ENCODE data around the gene TAF1B. TPM values are rescaled to one million over a fixed set of nuclear protein-coding genes. Genes with fewer than 3 reads are reported as not detected.
A peak's percentile ranks its signal among the peaks of the same experiment; 100 is the strongest.

The TAF1B gene
- total RNA-seq, 1 donor from 2014 or later = 44.3 TPM

DNA sequence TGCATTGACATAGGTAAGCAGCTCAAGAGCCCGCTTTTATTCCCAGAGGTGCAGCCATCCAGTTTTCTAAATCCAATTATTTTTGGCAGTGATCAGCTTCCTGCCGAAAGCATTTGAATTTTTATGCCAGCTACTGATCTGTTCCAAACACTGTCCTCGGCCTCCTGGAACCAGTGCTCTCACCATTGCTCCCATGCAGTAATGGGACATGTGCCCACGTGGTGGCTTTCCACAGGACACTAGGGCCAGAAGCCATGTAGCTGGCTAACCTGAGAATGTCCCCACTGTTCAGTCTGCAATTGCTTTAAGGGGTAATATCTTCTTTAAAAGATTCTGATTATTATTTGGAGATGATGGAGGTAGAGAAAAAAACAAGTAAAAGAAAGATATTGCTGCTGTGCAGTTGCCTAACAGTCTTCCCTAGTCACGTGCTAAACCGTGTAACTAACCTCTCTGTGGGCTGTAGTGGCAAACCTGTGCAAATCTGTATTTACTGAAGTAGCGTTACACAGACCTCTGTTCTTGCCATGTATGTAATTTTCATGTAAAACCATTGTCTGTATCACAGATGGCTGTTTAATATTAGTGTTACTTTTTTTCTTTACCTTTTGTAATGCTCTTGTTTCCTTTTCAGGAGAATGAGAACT is 121.2 kb downstream of the TAF1B start:
- no peak for DNase-seq (ENCODE audit: low spot score)

DNA sequence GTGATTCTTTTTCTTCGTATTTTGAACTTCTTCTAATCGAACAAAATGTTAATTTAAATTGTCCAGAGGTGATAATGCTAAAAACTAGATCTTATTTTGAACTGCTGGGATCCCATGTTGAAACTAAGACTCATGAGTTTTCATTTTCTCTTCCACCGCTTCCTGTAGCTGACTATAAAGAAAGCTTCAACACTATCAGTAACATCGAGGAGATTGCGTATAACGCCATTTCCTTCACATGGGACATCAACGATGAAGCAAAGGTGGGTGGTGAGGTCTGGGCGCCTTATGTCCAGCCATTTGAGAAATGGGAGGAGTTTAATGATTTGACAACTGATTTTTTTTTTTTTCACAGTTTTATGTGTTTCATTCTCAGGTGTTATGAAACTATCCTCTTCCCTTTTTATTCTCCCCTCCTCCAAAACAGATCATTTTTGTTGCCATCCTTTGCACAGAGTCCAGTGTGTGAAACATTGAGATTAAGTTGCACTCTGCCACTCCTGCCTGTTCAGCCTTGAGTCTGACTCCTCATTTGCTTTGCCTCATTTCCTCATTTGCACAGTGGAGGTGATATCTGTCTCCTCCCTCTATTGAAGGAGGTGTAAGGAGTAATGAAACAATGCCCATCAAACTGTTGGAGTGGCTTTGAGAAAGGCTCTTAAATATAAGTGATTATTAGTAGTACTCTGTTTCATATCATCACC is 122.0 kb downstream of the TAF1B start:
- DNase-seq (ENCODE audit: low spot score) = no peak

DNA sequence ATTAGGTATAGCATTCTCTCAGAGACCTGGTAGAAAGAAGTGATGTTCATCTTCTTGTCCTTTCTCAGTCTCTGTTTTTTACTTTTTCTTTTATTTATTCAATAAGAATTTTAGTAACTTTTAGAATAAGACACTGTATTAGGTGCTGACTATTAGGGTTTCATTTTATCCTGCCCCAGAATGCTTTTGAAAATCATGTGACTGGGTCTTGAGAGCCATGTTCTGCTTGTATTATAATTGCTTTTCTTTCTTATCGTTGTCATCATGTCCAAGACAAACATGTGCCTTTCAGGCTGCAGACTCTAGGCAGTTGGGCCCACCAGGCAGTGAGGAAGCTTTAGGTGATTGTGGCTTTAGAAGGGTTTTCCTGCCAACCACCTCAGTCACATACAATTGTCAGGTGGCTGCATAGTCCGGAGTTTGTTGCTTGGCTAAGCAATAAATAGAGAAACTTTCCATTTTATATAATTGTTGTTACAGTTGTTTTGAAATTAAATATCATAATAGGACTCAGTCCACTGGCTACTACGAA is 123.3 kb downstream of the TAF1B start:
- no peak for DNase-seq (ENCODE audit: low spot score)

DNA sequence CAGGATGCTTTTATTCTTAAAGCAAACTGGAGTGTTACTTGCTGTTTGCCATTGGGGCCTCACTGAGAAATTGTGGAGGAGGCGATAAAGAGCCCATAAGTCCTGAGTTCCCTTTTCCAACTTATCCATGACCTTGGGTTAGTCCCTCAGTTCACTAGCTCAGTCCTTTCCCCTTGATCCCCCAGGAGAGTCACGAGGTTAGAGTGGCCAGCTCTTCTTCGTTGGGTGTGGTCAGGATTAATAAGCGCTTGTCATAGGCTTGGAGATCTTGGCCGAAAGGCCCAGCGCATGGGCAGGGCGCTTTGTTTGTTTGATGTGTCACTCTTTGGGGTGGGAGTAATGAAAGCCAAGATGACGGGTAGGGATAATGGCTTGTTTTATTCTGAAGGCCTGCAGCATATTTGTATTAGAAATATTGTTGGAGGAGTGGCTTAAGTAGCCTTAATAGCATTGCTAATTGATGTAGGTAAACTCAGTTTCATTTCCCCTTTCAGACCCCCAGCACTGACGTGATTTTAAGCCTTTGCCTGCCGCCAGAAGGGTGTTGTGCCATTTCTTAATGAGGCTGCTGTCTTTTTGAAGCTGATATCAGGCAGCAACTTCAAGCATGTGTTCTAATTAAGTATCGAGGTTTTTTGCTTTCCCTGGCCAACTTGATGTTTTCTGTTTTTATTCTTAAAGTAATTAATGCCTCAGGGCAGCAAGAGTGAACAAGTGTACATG is 123.9 kb downstream of the TAF1B start:
- DNase-seq (ENCODE audit: low spot score) = no peak

DNA sequence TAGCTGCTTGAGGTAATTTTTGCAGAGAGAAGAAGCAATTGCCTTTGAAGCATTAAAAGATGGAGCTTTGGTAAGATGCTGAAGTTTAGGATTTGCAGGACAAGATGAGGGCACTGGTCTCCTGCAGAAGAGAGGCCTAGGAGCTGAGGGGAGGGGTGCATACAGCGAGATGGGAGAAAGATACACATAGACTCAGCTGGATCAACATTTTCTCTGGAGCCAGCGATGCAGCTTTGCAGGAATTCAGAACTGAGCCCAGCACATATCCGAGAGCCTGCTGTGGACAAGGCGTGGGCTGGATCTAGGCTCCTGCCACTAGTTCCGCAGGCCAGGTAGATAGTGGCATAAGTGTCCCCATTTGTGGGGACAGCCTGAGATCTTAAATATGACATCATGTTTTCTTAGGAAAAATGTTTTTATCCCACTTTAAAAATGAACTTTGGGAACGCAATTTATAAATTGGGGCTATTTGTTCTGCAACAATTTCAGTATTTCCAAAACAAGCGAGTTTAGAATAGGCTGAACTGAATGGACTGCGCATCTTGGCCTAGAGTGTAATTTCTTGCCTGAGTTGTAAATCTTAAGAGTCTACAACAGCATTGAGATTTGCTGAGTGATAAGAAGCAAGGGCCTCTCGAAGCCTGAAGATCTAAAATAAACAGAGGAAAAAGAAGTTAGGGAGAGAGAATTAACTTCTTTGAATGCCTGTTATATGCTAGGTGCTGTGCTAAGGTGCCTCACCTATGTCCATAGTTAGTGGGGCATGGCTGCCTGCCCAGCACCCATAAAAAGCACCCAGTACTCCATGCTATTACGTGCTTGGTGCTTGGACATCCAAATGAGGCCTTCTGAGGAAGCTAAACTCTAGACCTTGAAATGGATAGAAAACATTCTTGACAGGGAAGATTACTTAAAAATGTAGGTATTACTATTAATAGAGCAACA is 125.6 kb downstream of the TAF1B start:
- DNase-seq (ENCODE audit: low spot score) = peak; percentile 65

- DNase-seq (ENCODE audit: low spot score) = peak; percentile 86
These were observed 127.1 kb downstream of the TAF1B start for GRCh38 chr2:9970200-9971044.

DNA sequence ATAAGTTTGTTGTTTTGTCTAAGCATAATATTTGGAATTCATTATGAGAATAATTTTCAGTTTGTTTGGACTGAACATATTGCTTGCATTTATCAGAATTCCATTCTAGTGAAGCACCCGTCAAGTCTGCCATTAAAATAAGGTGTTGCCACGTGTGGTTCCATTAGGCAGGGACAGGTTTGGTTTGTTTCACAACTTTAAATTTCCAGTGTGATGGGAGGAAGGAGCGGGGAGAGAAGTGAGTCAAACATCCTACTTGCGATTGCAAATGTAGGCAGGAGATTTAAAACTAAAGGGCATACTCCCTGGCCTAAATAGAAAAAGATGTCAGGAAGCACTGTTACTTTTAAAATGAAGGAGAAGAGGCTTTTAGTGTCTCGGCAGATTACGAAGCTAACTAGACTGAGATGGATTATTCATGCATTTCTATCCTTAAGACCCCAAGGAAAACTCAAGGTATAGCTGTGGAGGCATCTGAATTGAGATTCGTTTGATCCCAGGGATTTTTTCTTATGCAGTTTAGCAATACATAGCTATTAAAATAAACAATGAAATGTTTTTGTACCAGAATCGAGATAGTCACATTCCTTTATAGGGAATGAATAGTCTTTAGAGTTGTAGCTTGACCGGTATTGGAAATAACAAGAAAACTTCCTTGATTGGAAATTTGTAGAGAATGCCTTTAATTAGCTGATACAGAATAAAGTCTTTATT is 128.0 kb downstream of the TAF1B start:
- peak; percentile 63 for DNase-seq (ENCODE audit: low spot score)

DNA sequence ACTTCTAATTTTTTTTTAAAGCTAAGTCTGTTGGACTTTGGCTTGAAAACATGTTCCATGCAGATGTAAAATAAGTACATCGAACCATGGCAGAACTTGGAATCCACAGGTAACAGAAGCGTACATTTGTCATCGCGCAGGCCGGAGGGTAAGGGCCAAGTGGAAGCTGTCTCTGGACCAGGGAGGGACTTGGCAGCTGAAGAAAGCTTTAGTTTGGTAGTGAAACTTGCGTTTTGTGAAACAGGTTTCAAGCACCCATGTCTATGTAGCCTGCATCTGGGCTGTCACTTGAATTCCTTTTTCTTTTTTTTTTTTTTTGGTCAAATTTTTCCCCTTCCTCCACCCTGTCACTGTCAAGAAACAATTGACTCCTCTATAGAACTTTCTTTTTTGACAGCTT is 128.6 kb downstream of the TAF1B start:
- no peak for DNase-seq (ENCODE audit: low spot score)

DNA sequence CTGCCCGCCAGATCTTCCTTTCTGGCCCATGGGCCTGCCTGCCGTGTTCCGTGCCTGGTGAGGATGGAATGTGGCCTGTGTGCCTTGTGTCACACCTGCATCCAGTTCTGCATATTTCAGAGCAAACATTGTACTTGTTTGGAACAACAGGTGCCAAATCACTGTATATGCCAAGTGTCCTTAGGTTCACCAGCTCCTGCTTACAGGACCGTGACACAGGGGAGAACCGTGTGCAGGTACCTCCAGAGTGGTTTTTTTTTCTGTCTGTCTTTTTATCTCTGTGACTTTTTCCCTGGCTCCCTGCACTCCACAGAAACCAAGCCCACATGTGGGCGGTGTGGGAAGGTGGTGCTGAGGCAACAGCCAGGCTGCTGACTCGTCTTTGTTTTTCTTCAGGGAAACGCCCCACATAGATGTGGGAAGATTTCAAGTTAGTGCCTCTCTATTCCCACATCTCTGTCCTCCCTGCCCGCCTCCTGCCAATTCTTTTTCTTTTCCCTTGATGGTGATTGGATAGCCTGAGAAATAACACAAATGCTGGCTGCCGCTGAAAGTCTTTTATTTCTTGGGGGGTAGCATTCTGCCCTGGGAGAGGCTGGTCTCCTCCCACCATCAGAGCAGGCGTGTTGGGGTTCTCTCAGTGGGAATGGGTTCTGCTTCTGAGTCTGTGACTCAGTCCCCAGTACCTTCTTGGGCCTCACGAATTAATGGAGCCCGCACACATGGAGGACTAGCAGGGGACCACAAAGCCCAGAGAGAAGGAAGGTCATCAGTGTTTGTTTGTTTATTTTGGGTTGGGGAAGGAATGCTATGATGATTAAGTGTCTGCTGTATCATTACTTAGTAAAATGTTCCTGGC is 129.6 kb downstream of the TAF1B start:
- DNase-seq (ENCODE audit: low spot score) = no peak

- no peak for DNase-seq (ENCODE audit: low spot score)
These were observed 130.4 kb downstream of the TAF1B start for GRCh38 chr2:9973690-9974089.

GRCh38 chr2:9974343-9974742 is 131.1 kb downstream of the TAF1B start:
- peak; percentile 82 for DNase-seq (ENCODE audit: low spot score)

DNA sequence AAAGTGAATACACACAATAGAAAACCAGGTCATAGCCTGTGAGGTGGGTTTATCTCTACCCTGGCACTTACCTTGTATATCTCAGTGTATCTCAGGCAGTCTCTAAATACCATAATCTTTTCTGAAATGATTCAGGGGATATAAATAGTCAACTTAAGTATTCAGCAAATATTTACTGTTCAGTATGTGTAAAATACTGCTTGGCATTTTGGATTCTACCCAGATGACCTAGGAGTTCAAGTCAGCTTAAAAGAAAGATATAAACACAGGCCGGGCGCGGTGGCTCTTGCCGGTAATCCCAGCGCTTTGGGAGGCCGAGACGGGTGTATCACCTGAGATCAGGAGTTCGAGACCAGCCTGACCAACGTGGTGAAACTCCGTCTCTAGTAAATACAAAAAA is 132.1 kb downstream of the TAF1B start:
- peak; percentile 81 for DNase-seq (ENCODE audit: low spot score)

DNA sequence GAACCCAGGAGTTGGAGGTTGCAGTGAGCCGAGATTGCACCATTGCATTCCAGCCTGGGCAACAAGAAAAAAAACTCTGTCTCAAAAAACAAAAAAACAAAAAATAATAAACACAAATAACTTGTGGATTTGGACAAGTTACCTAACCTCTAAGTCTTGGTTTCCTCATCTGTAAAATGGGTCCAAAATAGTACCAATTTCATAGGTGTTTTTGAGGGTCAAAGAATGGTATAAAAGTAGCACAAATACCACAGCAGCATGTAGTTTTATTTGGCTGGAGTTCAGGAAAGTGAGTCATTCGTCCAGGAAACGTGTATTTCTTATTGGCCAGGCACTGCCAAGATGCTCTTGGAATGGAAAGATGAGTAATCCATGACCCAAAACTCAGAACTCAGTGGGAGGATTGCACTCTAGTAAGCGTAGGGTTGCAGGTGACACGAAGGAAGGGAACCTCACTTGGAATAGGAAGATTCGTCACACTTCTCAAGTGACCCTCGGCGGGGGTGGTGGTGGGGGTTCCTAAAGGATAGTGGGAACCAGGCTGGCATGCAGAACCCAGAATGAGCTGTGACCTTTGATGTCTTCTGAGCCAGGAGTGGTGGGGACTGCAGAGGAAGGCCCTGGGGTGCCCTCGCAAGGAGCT is 132.7 kb downstream of the TAF1B start:
- DNase-seq (ENCODE audit: low spot score) = peak; percentile 81

GRCh38 chr2:9979977-9980376 is 136.7 kb downstream of the TAF1B start:
- no peak for DNase-seq (ENCODE audit: low spot score)

DNA sequence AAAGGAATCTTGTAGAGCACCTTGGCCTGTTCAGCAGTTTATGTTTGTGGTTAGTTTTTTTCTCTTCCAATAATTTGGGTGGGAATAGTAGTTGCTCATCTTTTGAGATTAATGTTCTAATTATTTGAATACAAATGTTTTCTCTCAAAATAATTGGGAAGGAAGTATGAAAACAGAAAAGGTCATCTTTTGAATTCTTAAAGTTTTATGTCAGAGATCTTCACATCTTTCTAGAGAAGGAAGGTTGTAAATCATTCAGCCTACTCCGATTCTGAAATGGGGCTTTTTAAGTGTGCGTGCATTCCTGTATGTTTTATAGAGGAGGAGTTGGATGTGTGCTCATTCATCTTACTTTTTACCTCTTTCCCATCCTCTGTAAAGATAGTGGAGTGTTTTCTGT is 137.2 kb downstream of the TAF1B start:
- no peak for DNase-seq (ENCODE audit: low spot score)

- no peak for DNase-seq (ENCODE audit: low spot score)
These were observed 138.4 kb downstream of the TAF1B start for GRCh38 chr2:9981655-9982054.

- DNase-seq (ENCODE audit: low spot score) = peak; percentile 80
These were observed 139.0 kb downstream of the TAF1B start for GRCh38 chr2:9982248-9982647.

DNA sequence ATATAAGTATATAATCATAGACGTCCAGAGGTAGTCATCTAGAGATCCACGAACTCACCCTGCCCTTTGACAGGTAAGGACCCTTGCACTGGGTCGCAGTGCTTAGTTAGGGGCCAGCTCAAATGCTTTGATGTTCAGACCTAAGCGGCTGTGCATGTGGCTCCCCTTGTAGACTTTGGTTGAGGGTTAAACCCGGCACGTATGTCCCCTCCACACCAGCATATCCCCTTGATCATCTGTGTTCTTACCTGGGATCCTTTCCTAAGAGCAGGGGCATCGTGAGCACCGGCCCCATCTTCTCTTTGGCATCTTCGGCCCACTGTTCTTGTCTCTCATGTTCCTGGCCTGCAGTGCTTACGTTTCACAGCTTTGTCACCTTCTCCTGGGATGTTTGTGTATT is 139.6 kb downstream of the TAF1B start:
- no peak for DNase-seq (ENCODE audit: low spot score)

Measured in umbilical cord (tissue), 2 donors.